ENCODE results near the gene ABHD15.
A peak's percentile ranks its signal among the peaks of the same experiment; 100 is the strongest.
"Not testable (repeated sequence)": the region's sequence is repeated elsewhere in the genome, so short reads cannot be mapped to it uniquely, and the experiment has no call there.

Gene ABHD15

DNA sequence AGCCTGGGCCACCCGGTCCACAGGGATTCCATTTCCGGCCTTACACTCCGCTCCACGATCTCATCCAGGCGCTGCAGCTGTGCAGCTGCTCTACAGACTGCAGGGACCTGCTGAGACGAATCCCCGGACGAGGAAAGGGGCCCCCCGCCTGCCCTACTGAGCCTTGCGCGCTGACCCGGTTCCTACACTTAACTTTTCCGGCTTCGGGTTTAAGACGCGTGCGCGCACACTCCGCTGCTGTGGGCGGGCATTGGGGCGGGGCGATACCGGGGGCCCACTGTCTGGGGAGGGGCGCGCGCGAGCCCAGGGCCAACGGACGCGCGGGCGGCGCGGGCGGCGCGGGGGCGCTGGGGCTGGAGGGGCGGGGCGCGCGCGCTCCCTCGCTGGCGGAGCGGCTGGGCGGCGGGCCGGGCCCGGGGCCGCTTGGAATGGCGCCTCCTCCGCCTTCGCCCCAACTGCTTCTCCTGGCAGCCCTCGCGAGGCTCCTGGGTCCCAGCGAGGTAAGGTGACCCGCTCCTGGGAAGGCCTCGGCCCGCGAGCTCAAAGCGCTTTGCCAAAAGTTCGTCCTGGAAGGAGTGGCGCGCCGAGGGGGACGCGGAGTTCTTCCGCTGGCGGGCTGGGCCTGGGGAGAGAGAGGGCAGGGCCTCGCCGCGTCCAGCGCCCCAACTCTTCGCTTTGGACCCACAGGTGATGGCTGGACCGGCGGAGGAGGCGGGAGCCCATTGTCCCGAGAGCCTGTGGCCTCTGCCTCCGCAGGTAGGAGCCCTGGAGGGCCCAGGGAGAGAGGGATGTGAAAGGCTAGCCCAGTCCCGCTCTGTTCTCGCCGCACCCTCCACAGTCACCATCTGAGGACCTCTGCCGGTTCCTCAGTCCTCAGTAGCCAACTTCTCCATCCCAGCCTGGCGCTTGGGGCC is 1.8 kb upstream of the ABHD15 start, which contains the start of gene TP53I13:
Gene TP53I13, plus strand, starts transcription at position 371 of the 914 bp plus-strand sequence. Its CDS starts 58 bp downstream, at position 429.
- DNase-seq = peak; percentile 87

DNA sequence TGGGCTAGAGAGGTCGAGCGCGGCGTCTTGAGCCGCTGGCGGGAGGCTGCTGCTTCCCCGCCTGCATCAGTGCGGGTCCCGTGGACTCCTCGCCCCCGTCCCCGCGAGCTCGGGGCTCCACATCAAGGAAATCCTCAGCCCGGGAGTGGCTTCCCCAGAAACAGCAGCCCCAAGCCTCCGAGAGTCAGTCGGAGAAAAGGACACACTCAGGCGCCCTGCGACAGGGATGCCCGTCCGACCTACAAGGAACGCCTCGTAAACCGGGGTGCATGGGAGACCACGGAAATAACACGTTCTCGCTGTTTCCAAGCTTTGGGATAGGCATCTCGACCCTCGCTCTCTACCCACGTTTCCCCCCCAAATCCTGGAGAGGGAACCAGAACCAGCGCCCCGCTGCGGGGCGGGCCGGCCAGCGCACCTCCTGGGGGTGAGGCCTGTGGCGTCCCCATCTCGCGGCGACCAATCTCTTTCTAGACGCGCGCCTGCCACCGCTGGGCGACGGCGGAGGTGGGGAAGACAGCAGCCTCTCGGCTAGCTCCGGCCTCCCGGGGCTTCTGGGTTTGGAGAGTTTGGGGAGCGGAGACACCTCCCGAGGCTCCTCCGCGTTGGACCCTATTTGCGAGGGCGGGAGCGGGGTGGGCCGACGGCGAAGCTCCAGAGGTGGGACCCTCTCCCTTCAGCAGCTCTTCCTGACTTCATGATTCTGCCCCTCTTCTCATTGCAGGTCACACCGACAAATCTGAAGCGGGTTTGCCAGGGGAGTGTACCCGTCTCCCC is 905 bp upstream of the ABHD15 start:
- peak; percentile 71 for DNase-seq

- no peak for DNase-seq
Observed at GRCh38 chr17:29567304-29567553, 392 bp upstream of the ABHD15 start.

- peak; percentile 51 for DNase-seq
Observed at GRCh38 chr17:29565643-29566472, 979 bp downstream of the ABHD15 start.

GRCh38 chr17:29563816-29564215 is 3.0 kb downstream of the ABHD15 start:
- DNase-seq = no peak

DNA sequence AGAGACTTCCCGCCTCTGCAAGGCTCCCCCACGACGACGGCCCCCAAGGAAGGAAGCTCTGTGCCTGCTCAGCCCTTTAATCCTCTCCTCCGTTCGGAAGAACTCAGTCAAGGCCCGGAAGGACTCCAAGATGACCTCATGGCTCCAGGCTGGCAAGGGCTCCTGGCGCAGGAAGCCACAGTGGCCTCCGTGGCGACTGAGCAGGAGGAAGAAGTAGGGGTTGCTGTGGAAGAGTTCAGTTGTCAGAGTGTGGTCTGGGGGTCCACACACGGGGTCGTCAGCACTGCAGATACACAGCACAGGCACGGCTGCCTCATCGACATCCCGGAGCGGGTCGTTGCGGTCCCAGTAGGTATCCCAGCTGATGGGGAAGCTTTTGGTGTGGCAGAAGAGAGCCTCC is 4.2 kb downstream of the ABHD15 start:
- DNase-seq = no peak

- no peak for DNase-seq
Observed at GRCh38 chr17:29561554-29562517, 5.0 kb downstream of the ABHD15 start.

- DNase-seq = no peak
Observed at GRCh38 chr17:29560316-29560715, 6.5 kb downstream of the ABHD15 start.

GRCh38 chr17:29559640-29560039 is 7.2 kb downstream of the ABHD15 start:
- DNase-seq = no peak

- DNase-seq = not testable (repeated sequence)
Observed at GRCh38 chr17:29558139-29558538, 8.7 kb downstream of the ABHD15 start.

- no peak for DNase-seq
Observed at GRCh38 chr17:29557739-29558116, 9.1 kb downstream of the ABHD15 start.

DNA sequence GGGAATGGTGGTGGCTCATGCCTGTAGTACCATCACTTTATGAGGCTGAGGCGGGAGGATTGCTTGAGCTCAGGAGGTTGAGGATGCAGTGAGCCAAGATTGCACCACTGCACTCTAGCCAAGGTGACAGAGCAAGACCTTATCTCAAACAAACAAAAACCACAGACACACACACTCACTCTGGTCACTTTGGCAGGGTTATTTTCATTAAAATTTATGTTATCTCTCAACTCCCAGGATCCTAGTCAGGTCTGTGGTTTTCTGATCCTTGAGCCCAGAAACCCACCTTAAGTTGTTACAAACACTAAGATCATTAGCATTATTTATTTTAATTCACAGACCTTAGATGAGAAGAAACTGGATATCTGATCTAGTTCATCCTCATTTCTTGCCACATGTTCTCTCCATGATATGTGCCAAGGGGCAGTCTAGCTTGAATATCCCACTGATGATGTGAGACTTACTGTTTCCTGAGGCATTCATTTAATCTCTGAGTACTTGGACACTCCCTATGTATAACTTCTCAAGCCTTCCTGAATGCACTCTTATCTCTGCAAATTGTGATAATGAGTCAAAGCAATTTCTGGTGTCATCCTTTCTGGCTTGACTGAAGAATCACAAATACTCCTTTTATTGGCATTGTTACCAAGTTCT is 9.6 kb downstream of the ABHD15 start:
- no peak for DNase-seq

DNA sequence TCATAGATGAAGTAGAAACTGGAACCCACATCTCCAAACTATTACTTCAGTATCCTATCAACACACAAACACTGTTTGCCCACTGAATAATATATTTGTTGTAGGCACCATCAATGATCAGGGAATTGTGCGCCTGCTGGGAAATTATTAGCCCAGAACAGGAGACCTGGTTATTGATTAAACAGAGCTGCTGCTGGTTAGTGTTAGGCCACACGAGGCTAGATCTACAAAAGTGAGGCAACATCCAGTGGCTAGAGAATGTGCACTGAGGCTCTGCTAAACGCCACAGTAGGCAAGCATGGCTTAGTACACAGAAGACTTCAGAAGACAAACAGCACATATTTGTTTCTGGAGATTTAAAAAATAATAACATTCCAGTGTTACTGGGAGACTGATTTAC is 11.0 kb downstream of the ABHD15 start:
- no peak for DNase-seq

GRCh38 chr17:29549177-29549923 is 17.5 kb downstream of the ABHD15 start:
- no peak for DNase-seq

GRCh38 chr17:29546830-29547229 is 20.0 kb downstream of the ABHD15 start:
- DNase-seq = no peak

GRCh38 chr17:29546085-29546484 is 20.8 kb downstream of the ABHD15 start:
- no peak for DNase-seq

DNA sequence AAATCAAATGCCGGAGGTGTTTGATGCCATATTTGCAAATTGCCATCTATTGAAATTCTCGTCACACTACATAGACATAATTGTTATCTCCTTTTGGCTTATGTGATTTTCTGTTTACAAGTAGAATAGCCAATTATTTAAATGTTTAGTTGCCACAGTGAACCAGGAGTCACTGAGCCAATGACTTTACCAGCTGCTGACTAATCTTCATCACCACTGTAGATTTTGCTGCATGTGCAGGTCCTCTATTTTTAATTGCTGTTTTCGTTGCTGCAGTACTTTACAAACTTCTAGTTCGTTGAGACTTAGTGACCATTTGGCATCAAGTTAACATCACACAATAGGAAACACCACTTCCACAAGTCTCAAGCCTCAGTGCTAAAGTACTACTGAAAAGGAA is 22.8 kb downstream of the ABHD15 start:
- no peak for DNase-seq

GRCh38 chr17:29533976-29534375 is 32.9 kb downstream of the ABHD15 start:
- DNase-seq = no peak

- DNase-seq = no peak
Observed at GRCh38 chr17:29526322-29526721, 40.5 kb downstream of the ABHD15 start.

DNA sequence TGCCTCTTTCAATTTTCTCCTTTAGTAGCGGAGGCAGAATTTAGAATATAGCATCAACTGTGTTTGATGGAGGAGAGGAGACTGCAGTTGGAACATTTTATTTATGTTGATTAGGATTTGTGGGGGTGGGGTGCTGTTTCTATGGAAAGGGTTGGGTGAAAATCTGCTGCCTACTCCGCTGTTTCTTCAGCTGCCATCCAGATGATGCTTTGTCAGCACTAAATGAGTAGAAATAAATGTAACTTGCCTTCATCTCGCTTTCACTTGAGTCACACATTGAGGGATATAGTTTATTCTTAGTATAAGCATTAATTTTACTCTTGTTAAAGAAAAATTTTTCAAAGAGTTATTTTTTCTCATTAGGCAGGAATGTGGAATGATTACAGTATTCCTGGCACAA is 42.1 kb downstream of the ABHD15 start:
- DNase-seq = no peak

- no peak for DNase-seq
Observed at GRCh38 chr17:29518359-29518758, 48.5 kb downstream of the ABHD15 start.
